HepG2 (cell line): ENCODE data around the gene HCFC2. TPM values are rescaled to one million over a fixed set of nuclear protein-coding genes. Genes with fewer than 3 reads are reported as not detected.

ENCODE experiments used
- ARID4A ChIP-seq: sonication (generic); formaldehyde crosslinking; IDR thresholded peaks from 2 replicates; pipeline ENCODE4 v1.5.0; 2020; ENCODE audit warnings: mild to moderate bottlenecking, missing genetic modification reagents, borderline replicate concordance
- ATF1 ChIP-seq: IDR thresholded peaks from 2 replicates; pipeline ENCODE4 v1.6.1; 2016; ENCODE audit warnings: mild to moderate bottlenecking, control low read depth
- DMAP1 ChIP-seq: IDR thresholded peaks from 2 replicates; pipeline ENCODE4 v1.6.1; 2016
- GZF1 ChIP-seq: sonication (generic); formaldehyde crosslinking; IDR thresholded peaks from 2 replicates; pipeline ENCODE4 v1.5.1; 2020; ENCODE audit warnings: mild to moderate bottlenecking, missing genetic modification reagents
- MXI1 ChIP-seq: IDR thresholded peaks from 3 replicates; pipeline ENCODE4 v1.6.1; 2012; ENCODE audit warnings: low read depth, low read length, inconsistent platforms, borderline replicate concordance
- MZF1 ChIP-seq: sonication (generic); formaldehyde crosslinking; IDR thresholded peaks from 2 replicates; pipeline ENCODE4 v1.8.1; 2023; ENCODE audit warnings: mild to moderate bottlenecking, missing genetic modification reagents, borderline replicate concordance
- NR1H2 ChIP-seq: sonication (generic); formaldehyde crosslinking; IDR thresholded peaks from 2 replicates; pipeline ENCODE4 v1.8.1; 2022; ENCODE audit warnings: low read depth, missing genetic modification reagents, borderline replicate concordance
- PHB2 ChIP-seq: fragments of 450-650 bp; IDR thresholded peaks from 2 replicates; pipeline ENCODE4 v1.6.1; 2018; ENCODE audit not compliant: partially characterized antibody
- PTBP1 ChIP-seq: fragments of 200-400 bp; formaldehyde crosslinking; IDR thresholded peaks from 2 replicates; pipeline ENCODE4 v1.6.1; 2018; ENCODE audit warnings: low read length, low read depth; ENCODE audit not compliant: poor library complexity, severe bottlenecking
- RAD21 ChIP-seq: fragments of 450-650 bp; formaldehyde crosslinking; IDR thresholded peaks from 2 replicates; pipeline ENCODE4 v1.5.0; 2020; ENCODE audit warnings: mild to moderate bottlenecking
- RBM39 ChIP-seq: fragments of 200-400 bp; formaldehyde crosslinking; IDR thresholded peaks from one replicate; pipeline ENCODE4 v1.6.1; 2018; ENCODE audit warnings: antibody characterized with exemption, mild to moderate bottlenecking, low read depth, low read length; ENCODE audit not compliant: poor library complexity, severe bottlenecking
- SIX4 ChIP-seq: sonication (generic); formaldehyde crosslinking; IDR thresholded peaks from 2 replicates; pipeline ENCODE4 v1.4.0; 2020; ENCODE audit warnings: missing genetic modification reagents
- SP4 ChIP-seq: sonication (generic); formaldehyde crosslinking; IDR thresholded peaks from 2 replicates; pipeline ENCODE4 v1.8.1; 2023; ENCODE audit warnings: mild to moderate bottlenecking, missing genetic modification reagents
- STAT6 ChIP-seq: sonication (generic); formaldehyde crosslinking; IDR thresholded peaks from 2 replicates; pipeline ENCODE4 v1.4.0; 2020; ENCODE audit warnings: missing genetic modification reagents, mild to moderate bottlenecking, borderline replicate concordance
- TBX3 ChIP-seq: fragments of 450-650 bp; IDR thresholded peaks from 2 replicates; pipeline ENCODE4 v1.6.1; 2017; ENCODE audit warnings: antibody characterized with exemption, mild to moderate bottlenecking, inconsistent platforms, borderline replicate concordance
- TCF12 ChIP-seq, 2 experiments: fragments of 450-650 bp in 1 of 2; sonication (generic) in 1 of 2; formaldehyde crosslinking in 1 of 2; IDR thresholded peaks; 2 replicates each; pipeline versions ENCODE4 v1.6.1 to v1.8.0; 2017 to 2022; ENCODE audit warnings: antibody characterized with exemption in 1 of 2, mild to moderate bottlenecking in 1 of 2, missing genetic modification reagents in 1 of 2, moderate library complexity in 1 of 2
- TERF1 ChIP-seq: sonication (generic); formaldehyde crosslinking; IDR thresholded peaks from 2 replicates; pipeline ENCODE4 v1.8.0; 2022; ENCODE audit warnings: mild to moderate bottlenecking, missing genetic modification reagents, moderate library complexity
- THYN1 ChIP-seq: sonication (generic); formaldehyde crosslinking; IDR thresholded peaks from 2 replicates; pipeline ENCODE4 v1.8.1; 2023; ENCODE audit warnings: low read depth, mild to moderate bottlenecking, moderate library complexity, missing genetic modification reagents, borderline replicate concordance
- ZFY ChIP-seq: sonication (generic); formaldehyde crosslinking; IDR thresholded peaks from 2 replicates; pipeline ENCODE4 v1.4.0; 2020; ENCODE audit warnings: missing genetic modification reagents
- ZMYM4 ChIP-seq: sonication (generic); formaldehyde crosslinking; IDR thresholded peaks from 2 replicates; pipeline ENCODE4 v1.8.1; 2023; ENCODE audit warnings: mild to moderate bottlenecking, missing genetic modification reagents
- ZNF3 ChIP-seq: IDR thresholded peaks from 2 replicates; pipeline ENCODE4 v1.7.0; 2017; ENCODE audit warnings: inconsistent platforms
- ZNF44 ChIP-seq: sonication (generic); formaldehyde crosslinking; IDR thresholded peaks from 2 replicates; pipeline ENCODE4 v1.5.1; 2020; ENCODE audit warnings: mild to moderate bottlenecking, missing genetic modification reagents
- ZNF616 ChIP-seq: sonication (generic); formaldehyde crosslinking; IDR thresholded peaks from 2 replicates; pipeline ENCODE4 v1.5.0; 2020; ENCODE audit warnings: low read depth, mild to moderate bottlenecking, missing genetic modification reagents
- ZSCAN21 ChIP-seq: sonication (generic); formaldehyde crosslinking; IDR thresholded peaks from 2 replicates; pipeline ENCODE4 v1.8.0; 2022; ENCODE audit warnings: mild to moderate bottlenecking, missing genetic modification reagents, moderate library complexity, borderline replicate concordance
- polyA plus RNA-seq, 8 experiments: library from polyadenylated mRNA; depleted of rRNA in 3 of 8; stranded (reverse) in 7 of 8; unstranded in 1 of 8; fragments of >200 nt; fragmentation: Illumina TruSeq in 4 of 8; extraction: Trizol in 4 of 8; gene quantifications; 2 replicates each; pipeline versions ENCODE4 v1.2.1 to v1.2.3, GENCODE V29; 2011 to 2016; ENCODE audit warnings: low read depth in 4 of 8, missing spikeins in 1 of 8, mixed read lengths in 1 of 8; ENCODE audit not compliant: insufficient read depth in 1 of 8
- total RNA-seq, 5 experiments: library from RNA; depleted of rRNA; stranded (reverse); fragments of >200 nt; fragmentation: Illumina TruSeq; extraction: Trizol; gene quantifications; 2 replicates each; pipeline ENCODE4 v1.2.3, GENCODE V29; 2016; ENCODE audit warnings: low read depth in 1 of 5

HCFC2 gene
- total and polyA plus RNA-seq, 2 of the 13 experiments (the other 11 are each of a cell fraction or from before 2014, with no cell fraction given) = 3.7 to 4.9 TPM

GRCh38 chr12:104131609-104132008 is 67.3 kb downstream of the HCFC2 start (continued):
- TF ChIP-seq STAT6 (CRISPR knock-in tag) (peak; percentile 92; the same call in 1 of the 2 replicates), RAD21 (CRISPR knock-in tag) (no peak), SIX4 (CRISPR knock-in tag) (peak; percentile 53; the same call in 1 of the 2 replicates), DMAP1 (CRISPR knock-in tag) (no peak), PHB2 (no peak), ARID4A (CRISPR knock-in tag) (peak; percentile 15; the same call in 1 of the 2 replicates), RBM39 (no peak), ZNF616 (no peak), ZNF3 (peak; percentile 67; the same call in 1 of the 2 replicates), ZMYM4 (CRISPR knock-in tag) (peak; percentile 74), ZFY (no peak), SP4 (no peak), PTBP1 (no peak), MXI1 (no peak), ATF1 (CRISPR knock-in tag) (no peak), TBX3 (no peak), TERF1 (CRISPR knock-in tag) (no peak), NR1H2 (CRISPR knock-in tag) (no peak), ZNF44 (CRISPR knock-in tag) (no peak), MZF1 (CRISPR knock-in tag) (no peak), ZSCAN21 (CRISPR knock-in tag) (peak; percentile 58; the same call in 1 of the 2 replicates), TCF12 (IDR thresholded peaks at IDR 0.05) (no peak), TCF12 (CRISPR knock-in tag; IDR thresholded peaks at IDR 0.05) (no peak), THYN1 (CRISPR knock-in tag) (no peak), GZF1 (CRISPR knock-in tag) (no peak)
